HepG2 (cell line): Measurements from ENCODE around the gene SLC25A36. TPM values are rescaled to one million over a fixed set of nuclear protein-coding genes. Genes with fewer than 3 reads are reported as not detected.
A peak's percentile ranks its signal among the peaks of the same experiment; 100 is the strongest.

Experiments used
- ATF7-NPFF ChIP-seq: sonication (generic); formaldehyde crosslinking; IDR thresholded peaks from 2 replicates; pipeline ENCODE4 v1.8.1; 2023; ENCODE audit warnings: mild to moderate bottlenecking, low read depth, missing genetic modification reagents, moderate library complexity
- CBX5 ChIP-seq: sonication (generic); formaldehyde crosslinking; IDR thresholded peaks from 2 replicates; pipeline ENCODE4 v1.4.0; 2020; ENCODE audit warnings: missing genetic modification reagents, borderline replicate concordance
- EP300 ChIP-seq, 3 experiments: sonication (generic) in 1 of 3; formaldehyde crosslinking in 1 of 3; IDR thresholded peaks; 2 replicates each; pipeline versions ENCODE4 v1.5.1 to v1.6.1; 2011 to 2020; ENCODE audit warnings: low read depth in 2 of 3, low read length in 2 of 3, borderline replicate concordance in 1 of 3, improper control_type of control experiment in 1 of 3, mild to moderate bottlenecking in 1 of 3, missing genetic modification reagents in 1 of 3, moderate library complexity in 1 of 3
- ETV6 ChIP-seq: sonication (generic); formaldehyde crosslinking; conservative IDR thresholded peaks from 2 replicates; pipeline ENCODE4 v1.4.0; 2020; ENCODE audit warnings: missing genetic modification reagents
- FOXA3 ChIP-seq: IDR thresholded peaks from 2 replicates; pipeline ENCODE4 v1.6.1; 2016; ENCODE audit warnings: missing genetic modification reagents, missing compliant biosample characterization
- KMT2A ChIP-seq: sonication (generic); formaldehyde crosslinking; IDR thresholded peaks from 2 replicates; pipeline ENCODE4 v1.4.0; 2020; ENCODE audit warnings: missing genetic modification reagents
- MYNN ChIP-seq: sonication (generic); formaldehyde crosslinking; IDR thresholded peaks from 2 replicates; pipeline ENCODE4 v1.4.0; 2020; ENCODE audit warnings: mild to moderate bottlenecking, low read depth, missing genetic modification reagents
- NONO ChIP-seq, 2 experiments: fragments of 450-650 bp in 1 of 2; sonication (generic) in 1 of 2; formaldehyde crosslinking in 1 of 2; IDR thresholded peaks in 1 of 2; conservative IDR thresholded peaks in 1 of 2; 2 replicates each; pipeline versions ENCODE4 v1.6.1 to v1.8.0; 2017 to 2022; ENCODE audit warnings: mild to moderate bottlenecking in 1 of 2, missing genetic modification reagents in 1 of 2, moderate library complexity in 1 of 2
- RARA ChIP-seq: IDR thresholded peaks from 2 replicates; pipeline ENCODE4 v1.6.1; 2016; ENCODE audit warnings: missing genetic modification reagents, missing compliant biosample characterization
- SALL1 ChIP-seq: sonication (generic); formaldehyde crosslinking; IDR thresholded peaks from 2 replicates; pipeline ENCODE4 v1.8.0; 2022; ENCODE audit warnings: mild to moderate bottlenecking, missing genetic modification reagents
- ZGPAT ChIP-seq: IDR thresholded peaks from 2 replicates; pipeline ENCODE4 v1.6.1; 2016; ENCODE audit warnings: mild to moderate bottlenecking
- ZNF230 ChIP-seq: sonication (generic); formaldehyde crosslinking; IDR thresholded peaks from 2 replicates; pipeline ENCODE4 v1.4.0; 2020; ENCODE audit warnings: mild to moderate bottlenecking, missing genetic modification reagents
- ZNF33B ChIP-seq: sonication (generic); formaldehyde crosslinking; IDR thresholded peaks from 2 replicates; pipeline ENCODE4 v1.5.1; 2020; ENCODE audit warnings: mild to moderate bottlenecking, missing genetic modification reagents
- ZNF460 ChIP-seq: sonication (generic); formaldehyde crosslinking; IDR thresholded peaks from 2 replicates; pipeline ENCODE4 v1.5.1; 2020; ENCODE audit warnings: missing genetic modification reagents, mild to moderate bottlenecking, borderline replicate concordance
- ZNF546 ChIP-seq: sonication (generic); formaldehyde crosslinking; conservative IDR thresholded peaks from 2 replicates; pipeline ENCODE4 v1.8.1; 2023; ENCODE audit warnings: mild to moderate bottlenecking, missing genetic modification reagents
- ZNF782 ChIP-seq: sonication (generic); formaldehyde crosslinking; IDR thresholded peaks from 2 replicates; pipeline ENCODE4 v1.4.0; 2020; ENCODE audit warnings: missing genetic modification reagents, mild to moderate bottlenecking, borderline replicate concordance
- ZNF878 ChIP-seq: sonication (generic); formaldehyde crosslinking; IDR thresholded peaks from 2 replicates; pipeline ENCODE4 v1.8.1; 2023; ENCODE audit warnings: mild to moderate bottlenecking, missing genetic modification reagents, moderate library complexity
- polyA plus RNA-seq, 8 experiments: library from polyadenylated mRNA; depleted of rRNA in 3 of 8; stranded (reverse) in 7 of 8; unstranded in 1 of 8; fragments of >200 nt; fragmentation: Illumina TruSeq in 4 of 8; extraction: Trizol in 4 of 8; gene quantifications; 2 replicates each; pipeline versions ENCODE4 v1.2.1 to v1.2.3, GENCODE V29; 2011 to 2016; ENCODE audit warnings: low read depth in 4 of 8, missing spikeins in 1 of 8, mixed read lengths in 1 of 8; ENCODE audit not compliant: insufficient read depth in 1 of 8
- total RNA-seq, 5 experiments: library from RNA; depleted of rRNA; stranded (reverse); fragments of >200 nt; fragmentation: Illumina TruSeq; extraction: Trizol; gene quantifications; 2 replicates each; pipeline ENCODE4 v1.2.3, GENCODE V29; 2016; ENCODE audit warnings: low read depth in 1 of 5
- TF ChIP-seq, protein P1 (sequence below): sonication (generic); formaldehyde crosslinking; IDR thresholded peaks from 2 replicates; pipeline ENCODE4 v1.9.0; 2021; ENCODE audit warnings: mild to moderate bottlenecking, missing genetic modification reagents
- TF ChIP-seq, protein P2 (sequence below): sonication (generic); formaldehyde crosslinking; IDR thresholded peaks from 2 replicates; pipeline ENCODE4 v1.4.0; 2020; ENCODE audit warnings: mild to moderate bottlenecking, missing genetic modification reagents
- TF ChIP-seq, protein P3 (sequence below): sonication (generic); formaldehyde crosslinking; IDR thresholded peaks from 2 replicates; pipeline ENCODE4 v1.5.1; 2020; ENCODE audit warnings: missing genetic modification reagents, mild to moderate bottlenecking, borderline replicate concordance

Gene SLC25A36
- total and polyA plus RNA-seq, 2 of the 13 experiments (the other 11 are each of a cell fraction or from before 2014, with no cell fraction given) = 30.6 to 85.6 TPM

DNA sequence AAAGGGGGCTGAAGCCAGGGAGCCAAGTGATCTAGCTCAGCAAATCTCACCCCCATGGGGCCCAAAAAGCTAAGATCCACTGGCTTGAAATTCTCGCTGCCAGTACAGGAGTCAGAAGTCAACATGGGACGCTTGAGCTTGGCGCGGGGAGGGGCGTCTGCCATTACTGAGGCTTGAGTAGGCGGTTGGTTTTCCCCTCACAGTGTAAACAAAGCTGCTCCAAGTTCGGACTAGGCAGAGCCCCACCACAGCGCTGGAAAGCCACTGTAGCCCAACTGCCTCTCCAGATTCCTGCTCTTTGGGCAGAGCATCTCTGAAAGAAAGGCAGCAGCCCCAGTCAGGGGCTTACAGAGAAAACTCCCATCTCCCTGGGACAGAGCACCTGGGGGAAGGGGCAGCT is 8.1 kb upstream of the SLC25A36 start (continued):
- TF ChIP-seq, protein P1, sequence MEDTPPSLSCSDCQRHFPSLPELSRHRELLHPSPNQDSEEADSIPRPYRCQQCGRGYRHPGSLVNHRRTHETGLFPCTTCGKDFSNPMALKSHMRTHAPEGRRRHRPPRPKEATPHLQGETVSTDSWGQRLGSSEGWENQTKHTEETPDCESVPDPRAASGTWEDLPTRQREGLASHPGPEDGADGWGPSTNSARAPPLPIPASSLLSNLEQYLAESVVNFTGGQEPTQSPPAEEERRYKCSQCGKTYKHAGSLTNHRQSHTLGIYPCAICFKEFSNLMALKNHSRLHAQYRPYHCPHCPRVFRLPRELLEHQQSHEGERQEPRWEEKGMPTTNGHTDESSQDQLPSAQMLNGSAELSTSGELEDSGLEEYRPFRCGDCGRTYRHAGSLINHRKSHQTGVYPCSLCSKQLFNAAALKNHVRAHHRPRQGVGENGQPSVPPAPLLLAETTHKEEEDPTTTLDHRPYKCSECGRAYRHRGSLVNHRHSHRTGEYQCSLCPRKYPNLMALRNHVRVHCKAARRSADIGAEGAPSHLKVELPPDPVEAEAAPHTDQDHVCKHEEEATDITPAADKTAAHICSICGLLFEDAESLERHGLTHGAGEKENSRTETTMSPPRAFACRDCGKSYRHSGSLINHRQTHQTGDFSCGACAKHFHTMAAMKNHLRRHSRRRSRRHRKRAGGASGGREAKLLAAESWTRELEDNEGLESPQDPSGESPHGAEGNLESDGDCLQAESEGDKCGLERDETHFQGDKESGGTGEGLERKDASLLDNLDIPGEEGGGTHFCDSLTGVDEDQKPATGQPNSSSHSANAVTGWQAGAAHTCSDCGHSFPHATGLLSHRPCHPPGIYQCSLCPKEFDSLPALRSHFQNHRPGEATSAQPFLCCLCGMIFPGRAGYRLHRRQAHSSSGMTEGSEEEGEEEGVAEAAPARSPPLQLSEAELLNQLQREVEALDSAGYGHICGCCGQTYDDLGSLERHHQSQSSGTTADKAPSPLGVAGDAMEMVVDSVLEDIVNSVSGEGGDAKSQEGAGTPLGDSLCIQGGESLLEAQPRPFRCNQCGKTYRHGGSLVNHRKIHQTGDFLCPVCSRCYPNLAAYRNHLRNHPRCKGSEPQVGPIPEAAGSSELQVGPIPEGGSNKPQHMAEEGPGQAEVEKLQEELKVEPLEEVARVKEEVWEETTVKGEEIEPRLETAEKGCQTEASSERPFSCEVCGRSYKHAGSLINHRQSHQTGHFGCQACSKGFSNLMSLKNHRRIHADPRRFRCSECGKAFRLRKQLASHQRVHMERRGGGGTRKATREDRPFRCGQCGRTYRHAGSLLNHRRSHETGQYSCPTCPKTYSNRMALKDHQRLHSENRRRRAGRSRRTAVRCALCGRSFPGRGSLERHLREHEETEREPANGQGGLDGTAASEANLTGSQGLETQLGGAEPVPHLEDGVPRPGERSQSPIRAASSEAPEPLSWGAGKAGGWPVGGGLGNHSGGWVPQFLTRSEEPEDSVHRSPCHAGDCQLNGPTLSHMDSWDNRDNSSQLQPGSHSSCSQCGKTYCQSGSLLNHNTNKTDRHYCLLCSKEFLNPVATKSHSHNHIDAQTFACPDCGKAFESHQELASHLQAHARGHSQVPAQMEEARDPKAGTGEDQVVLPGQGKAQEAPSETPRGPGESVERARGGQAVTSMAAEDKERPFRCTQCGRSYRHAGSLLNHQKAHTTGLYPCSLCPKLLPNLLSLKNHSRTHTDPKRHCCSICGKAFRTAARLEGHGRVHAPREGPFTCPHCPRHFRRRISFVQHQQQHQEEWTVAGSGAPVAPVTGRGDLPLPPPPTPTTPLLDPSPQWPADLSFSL = no peak
- TF ChIP-seq, protein P2, sequence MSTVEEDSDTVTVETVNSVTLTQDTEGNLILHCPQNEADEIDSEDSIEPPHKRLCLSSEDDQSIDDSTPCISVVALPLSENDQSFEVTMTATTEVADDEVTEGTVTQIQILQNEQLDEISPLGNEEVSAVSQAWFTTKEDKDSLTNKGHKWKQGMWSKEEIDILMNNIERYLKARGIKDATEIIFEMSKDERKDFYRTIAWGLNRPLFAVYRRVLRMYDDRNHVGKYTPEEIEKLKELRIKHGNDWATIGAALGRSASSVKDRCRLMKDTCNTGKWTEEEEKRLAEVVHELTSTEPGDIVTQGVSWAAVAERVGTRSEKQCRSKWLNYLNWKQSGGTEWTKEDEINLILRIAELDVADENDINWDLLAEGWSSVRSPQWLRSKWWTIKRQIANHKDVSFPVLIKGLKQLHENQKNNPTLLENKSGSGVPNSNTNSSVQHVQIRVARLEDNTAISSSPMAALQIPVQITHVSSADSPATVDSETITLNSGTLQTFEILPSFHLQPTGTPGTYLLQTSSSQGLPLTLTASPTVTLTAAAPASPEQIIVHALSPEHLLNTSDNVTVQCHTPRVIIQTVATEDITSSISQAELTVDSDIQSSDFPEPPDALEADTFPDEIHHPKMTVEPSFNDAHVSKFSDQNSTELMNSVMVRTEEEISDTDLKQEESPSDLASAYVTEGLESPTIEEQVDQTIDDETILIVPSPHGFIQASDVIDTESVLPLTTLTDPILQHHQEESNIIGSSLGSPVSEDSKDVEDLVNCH (CRISPR knock-in tag) = no peak
- TF ChIP-seq EP300 (IDR thresholded peaks at IDR 0.05; ENCODE audit: low read depth in 2 of 2, low read length in 2 of 2) = no peak
- TF ChIP-seq EP300 (CRISPR knock-in tag; IDR thresholded peaks at IDR 0.05; ENCODE audit: borderline replicate concordance) = no peak
- peak; percentile 11; the same call in 1 of the 2 replicates for TF ChIP-seq SALL1 (CRISPR knock-in tag)
- TF ChIP-seq KMT2A = no peak
- TF ChIP-seq, protein P3, sequence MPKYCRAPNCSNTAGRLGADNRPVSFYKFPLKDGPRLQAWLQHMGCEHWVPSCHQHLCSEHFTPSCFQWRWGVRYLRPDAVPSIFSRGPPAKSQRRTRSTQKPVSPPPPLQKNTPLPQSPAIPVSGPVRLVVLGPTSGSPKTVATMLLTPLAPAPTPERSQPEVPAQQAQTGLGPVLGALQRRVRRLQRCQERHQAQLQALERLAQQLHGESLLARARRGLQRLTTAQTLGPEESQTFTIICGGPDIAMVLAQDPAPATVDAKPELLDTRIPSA (CRISPR knock-in tag) = no peak
- peak; percentile 37; the same call in 1 of the 2 replicates for TF ChIP-seq FOXA3 (CRISPR knock-in tag)
- no peak for TF ChIP-seq ZGPAT (CRISPR knock-in tag)
- no peak for TF ChIP-seq RARA (CRISPR knock-in tag)
- TF ChIP-seq NONO (IDR thresholded peaks at IDR 0.05) = no peak
- TF ChIP-seq NONO (CRISPR knock-in tag; conservative IDR thresholded peaks at IDR 0.05) = no peak
- TF ChIP-seq ZNF230 (CRISPR knock-in tag) = no peak
- no peak for TF ChIP-seq ETV6 (CRISPR knock-in tag)
- TF ChIP-seq ZNF33B = no peak
- no peak for TF ChIP-seq MYNN (CRISPR knock-in tag)
- TF ChIP-seq CBX5 = no peak
- no peak for TF ChIP-seq ATF7-NPFF (CRISPR knock-in tag)
- TF ChIP-seq ZNF878 (CRISPR knock-in tag) = no peak
- TF ChIP-seq ZNF460 (CRISPR knock-in tag) = no peak
- no peak for TF ChIP-seq ZNF546 (CRISPR knock-in tag)
- no peak for TF ChIP-seq ZNF782
